ENCODE measurements around the gene COL28A1.
A peak's percentile ranks its signal among the peaks of the same experiment; 100 is the strongest.

The COL28A1 gene

GRCh38 chr7:7385421-7385820 lies 150.3 kb downstream of the COL28A1 start:
- DNase-seq (ENCODE audit: low read depth, low spot score): no peak

GRCh38 chr7:7384228-7384627 lies 151.4 kb downstream of the COL28A1 start:
- TF ChIP-seq ZNF274 (IDR thresholded peaks at IDR 0.05; ENCODE audit: low read depth, low read length) (no peak), YY1 (IDR thresholded peaks at IDR 0.05; ENCODE audit: insufficient read depth, insufficient read length) (no peak), SUZ12 (IDR thresholded peaks at IDR 0.05; ENCODE audit: extremely low read depth, insufficient read depth, insufficient read length) (no peak)
- Histone ChIP-seq H3K9ac (ENCODE audit: insufficient read length, low read depth) (no peak overlapping the region), H3K4me3 (ENCODE audit: insufficient read length, low read depth) (no peak overlapping the region), H3K27me3 (ENCODE audit: insufficient read depth, insufficient read length) (no peaks in the 10 kb centered on the region), H3K9me3 (ENCODE audit: insufficient read depth, low read length) (no peaks in the 10 kb centered on the region), H3K36me3 (ENCODE audit: insufficient read depth, insufficient read length, low read length) (no peaks in the 10 kb centered on the region), H3K4me1 (ENCODE audit: insufficient read depth, insufficient read length) (no peaks in the 10 kb centered on the region)
- no peak for DNase-seq (ENCODE audit: low read depth, low spot score)

More at GRCh38 chr7:7385421-7385820, 150.3 kb downstream of the COL28A1 start:
- Histone ChIP-seq H3K9ac (ENCODE audit: insufficient read length, low read depth) (no peak overlapping the region), H3K4me1 (ENCODE audit: insufficient read depth, insufficient read length) (no peaks in the 10 kb centered on the region), H3K4me3 (ENCODE audit: insufficient read length, low read depth) (no peak overlapping the region), H3K9me3 (ENCODE audit: insufficient read depth, low read length) (no peaks in the 10 kb centered on the region), H3K36me3 (ENCODE audit: insufficient read depth, insufficient read length, low read length) (no peaks in the 10 kb centered on the region), H3K27me3 (ENCODE audit: insufficient read depth, insufficient read length) (no peaks in the 10 kb centered on the region)
- TF ChIP-seq SUZ12 (IDR thresholded peaks at IDR 0.05; ENCODE audit: extremely low read depth, insufficient read depth, insufficient read length) (no peak), ZNF274 (IDR thresholded peaks at IDR 0.05; ENCODE audit: low read depth, low read length) (no peak), YY1 (IDR thresholded peaks at IDR 0.05; ENCODE audit: insufficient read depth, insufficient read length) (no peak)

GRCh38 chr7:7375538-7375937 lies 160.1 kb downstream of the COL28A1 start:
- H3K9me3 ChIP-seq (ENCODE audit: insufficient read depth, low read length): no peaks in the 10 kb centered on the region
- H3K4me1 ChIP-seq (ENCODE audit: insufficient read depth, insufficient read length): no peaks in the 10 kb centered on the region
- H3K4me3 ChIP-seq (ENCODE audit: insufficient read length, low read depth): no peak overlapping the region
- no peak overlapping the region for H3K9ac ChIP-seq (ENCODE audit: insufficient read length, low read depth)
- H3K27me3 ChIP-seq (ENCODE audit: insufficient read depth, insufficient read length): no peaks in the 10 kb centered on the region
- DNase-seq (ENCODE audit: low read depth, low spot score): no peak
- TF ChIP-seq YY1 (IDR thresholded peaks at IDR 0.05; ENCODE audit: insufficient read depth, insufficient read length) (no peak), SUZ12 (IDR thresholded peaks at IDR 0.05; ENCODE audit: extremely low read depth, insufficient read depth, insufficient read length) (no peak), ZNF274 (IDR thresholded peaks at IDR 0.05; ENCODE audit: low read depth, low read length) (no peak)
- H3K36me3 ChIP-seq (ENCODE audit: insufficient read depth, insufficient read length, low read length): no peaks in the 10 kb centered on the region

- no peak for DNase-seq (ENCODE audit: low read depth, low spot score)
- no peak overlapping the region for H3K9ac ChIP-seq (ENCODE audit: insufficient read length, low read depth)
- no peaks in the 10 kb centered on the region for H3K36me3 ChIP-seq (ENCODE audit: insufficient read depth, insufficient read length, low read length)
- TF ChIP-seq ZNF274 (IDR thresholded peaks at IDR 0.05; ENCODE audit: low read depth, low read length) (no peak), YY1 (IDR thresholded peaks at IDR 0.05; ENCODE audit: insufficient read depth, insufficient read length) (no peak), SUZ12 (IDR thresholded peaks at IDR 0.05; ENCODE audit: extremely low read depth, insufficient read depth, insufficient read length) (no peak)
- H3K9me3 ChIP-seq (ENCODE audit: insufficient read depth, low read length): no peaks in the 10 kb centered on the region
- no peak overlapping the region for H3K4me3 ChIP-seq (ENCODE audit: insufficient read length, low read depth)
- H3K27me3 ChIP-seq (ENCODE audit: insufficient read depth, insufficient read length): no peaks in the 10 kb centered on the region
- H3K4me1 ChIP-seq (ENCODE audit: insufficient read depth, insufficient read length): no peaks in the 10 kb centered on the region
Measured at GRCh38 chr7:7370076-7370475, 165.6 kb downstream of the COL28A1 start.

GRCh38 chr7:7369134-7369533 lies 166.5 kb downstream of the COL28A1 start:
- H3K9ac ChIP-seq (ENCODE audit: insufficient read length, low read depth): no peak overlapping the region
- H3K4me1 ChIP-seq (ENCODE audit: insufficient read depth, insufficient read length): no peaks in the 10 kb centered on the region
- H3K27me3 ChIP-seq (ENCODE audit: insufficient read depth, insufficient read length): no peaks in the 10 kb centered on the region
- no peak overlapping the region for H3K4me3 ChIP-seq (ENCODE audit: insufficient read length, low read depth)
- TF ChIP-seq ZNF274 (IDR thresholded peaks at IDR 0.05; ENCODE audit: low read depth, low read length): no peak
- no peak for TF ChIP-seq YY1 (IDR thresholded peaks at IDR 0.05; ENCODE audit: insufficient read depth, insufficient read length)
- no peaks in the 10 kb centered on the region for H3K9me3 ChIP-seq (ENCODE audit: insufficient read depth, low read length)
- DNase-seq (ENCODE audit: low read depth, low spot score): no peak
- H3K36me3 ChIP-seq (ENCODE audit: insufficient read depth, insufficient read length, low read length): no peaks in the 10 kb centered on the region

GRCh38 chr7:7354674-7355073 lies 181.0 kb downstream of the COL28A1 start:
- TF ChIP-seq ZNF274 (IDR thresholded peaks at IDR 0.05; ENCODE audit: low read depth, low read length): no peak
- no peak for TF ChIP-seq YY1 (IDR thresholded peaks at IDR 0.05; ENCODE audit: insufficient read depth, insufficient read length)
- TF ChIP-seq SUZ12 (IDR thresholded peaks at IDR 0.05; ENCODE audit: extremely low read depth, insufficient read depth, insufficient read length): no peak
- peaks cover 31% of the 10 kb centered on the region for H3K9me3 ChIP-seq (ENCODE audit: insufficient read depth, low read length)
- DNase-seq (ENCODE audit: low read depth, low spot score): no peak
- H3K4me3 ChIP-seq (ENCODE audit: insufficient read length, low read depth): no peak overlapping the region
- H3K36me3 ChIP-seq (ENCODE audit: insufficient read depth, insufficient read length, low read length): no peaks in the 10 kb centered on the region
- no peaks in the 10 kb centered on the region for H3K4me1 ChIP-seq (ENCODE audit: insufficient read depth, insufficient read length)
- H3K27me3 ChIP-seq (ENCODE audit: insufficient read depth, insufficient read length): no peaks in the 10 kb centered on the region
- H3K9ac ChIP-seq (ENCODE audit: insufficient read length, low read depth): no peak overlapping the region

GRCh38 chr7:7352845-7353244 lies 182.8 kb downstream of the COL28A1 start:
- peak; percentile 86 for DNase-seq (ENCODE audit: low read depth, low spot score)
- no peak overlapping the region for H3K9ac ChIP-seq (ENCODE audit: insufficient read length, low read depth)

More at GRCh38 chr7:7352845-7353244, 182.8 kb downstream of the COL28A1 start:
- Histone ChIP-seq H3K27me3 (ENCODE audit: insufficient read depth, insufficient read length) (no peaks in the 10 kb centered on the region), H3K36me3 (ENCODE audit: insufficient read depth, insufficient read length, low read length) (no peaks in the 10 kb centered on the region), H3K4me3 (ENCODE audit: insufficient read length, low read depth) (no peak overlapping the region), H3K9me3 (ENCODE audit: insufficient read depth, low read length) (peaks cover 31% of the 10 kb centered on the region), H3K4me1 (ENCODE audit: insufficient read depth, insufficient read length) (no peaks in the 10 kb centered on the region)
- TF ChIP-seq SUZ12 (IDR thresholded peaks at IDR 0.05; ENCODE audit: extremely low read depth, insufficient read depth, insufficient read length) (no peak), ZNF274 (IDR thresholded peaks at IDR 0.05; ENCODE audit: low read depth, low read length) (no peak), YY1 (IDR thresholded peaks at IDR 0.05; ENCODE audit: insufficient read depth, insufficient read length) (no peak)

Data from NT2/D1 (cell line).